BE2C (cell line): ENCODE results near the gene SRGAP3.

Experiments
- DNase-seq: peaks from one replicate; pipeline ENCODE4 v3.0.0-alpha.2; 2020
- H3K27me3 ChIP-seq: fragments of 250-450 bp; sonication (Bioruptor Pico); 2 replicates; pipeline ENCODE4 v1.5.1; 2020; ENCODE audit warnings: mild to moderate bottlenecking
- H3K36me3 ChIP-seq: fragments of 250-450 bp; sonication (Bioruptor Pico); 2 replicates; pipeline ENCODE4 v1.5.1; 2020; ENCODE audit warnings: mild to moderate bottlenecking
- H3K4me1 ChIP-seq: fragments of 250-450 bp; sonication (Bioruptor Pico); 2 replicates; pipeline ENCODE4 v1.5.1; 2020
- H3K4me3 ChIP-seq: 2 replicates; pipeline ENCODE4 v1.5.1; 2011; ENCODE audit warnings: low read depth, low read length
- H3K9me3 ChIP-seq: fragments of 250-450 bp; sonication (Bioruptor Pico); 2 replicates; pipeline ENCODE4 v1.5.1; 2020
- TF ChIP-seq, protein P1 (sequence below): IDR thresholded peaks from 2 replicates; pipeline ENCODE4 v1.5.1; 2012; ENCODE audit warnings: mild to moderate bottlenecking, low read depth, low read length

SRGAP3 gene

DNA sequence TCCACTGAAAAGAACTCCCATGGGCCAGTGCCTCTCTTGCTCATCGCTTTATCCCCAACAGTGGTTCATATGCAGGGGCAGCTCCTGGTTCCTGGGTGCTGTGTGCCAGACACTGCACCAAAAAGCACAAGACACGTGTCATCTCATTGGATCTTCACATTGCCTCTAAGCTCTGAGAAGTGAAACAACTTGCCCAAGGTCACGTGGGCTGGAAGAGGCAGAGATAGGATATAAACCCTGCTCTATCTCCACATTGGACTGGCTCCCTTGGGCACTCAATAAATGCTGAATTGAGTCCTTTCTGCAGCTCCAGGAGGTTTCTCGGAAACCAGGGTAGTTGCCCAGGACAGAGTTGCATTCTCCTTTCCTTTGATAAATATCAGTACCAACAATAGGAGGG lies 88.1 kb downstream of the SRGAP3 start:
- TF ChIP-seq, protein P1, sequence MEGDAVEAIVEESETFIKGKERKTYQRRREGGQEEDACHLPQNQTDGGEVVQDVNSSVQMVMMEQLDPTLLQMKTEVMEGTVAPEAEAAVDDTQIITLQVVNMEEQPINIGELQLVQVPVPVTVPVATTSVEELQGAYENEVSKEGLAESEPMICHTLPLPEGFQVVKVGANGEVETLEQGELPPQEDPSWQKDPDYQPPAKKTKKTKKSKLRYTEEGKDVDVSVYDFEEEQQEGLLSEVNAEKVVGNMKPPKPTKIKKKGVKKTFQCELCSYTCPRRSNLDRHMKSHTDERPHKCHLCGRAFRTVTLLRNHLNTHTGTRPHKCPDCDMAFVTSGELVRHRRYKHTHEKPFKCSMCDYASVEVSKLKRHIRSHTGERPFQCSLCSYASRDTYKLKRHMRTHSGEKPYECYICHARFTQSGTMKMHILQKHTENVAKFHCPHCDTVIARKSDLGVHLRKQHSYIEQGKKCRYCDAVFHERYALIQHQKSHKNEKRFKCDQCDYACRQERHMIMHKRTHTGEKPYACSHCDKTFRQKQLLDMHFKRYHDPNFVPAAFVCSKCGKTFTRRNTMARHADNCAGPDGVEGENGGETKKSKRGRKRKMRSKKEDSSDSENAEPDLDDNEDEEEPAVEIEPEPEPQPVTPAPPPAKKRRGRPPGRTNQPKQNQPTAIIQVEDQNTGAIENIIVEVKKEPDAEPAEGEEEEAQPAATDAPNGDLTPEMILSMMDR, result no peak
- Histone ChIP-seq H3K9me3 (no peaks in the 10 kb centered on the region), H3K27me3 (no peaks in the 10 kb centered on the region), H3K4me1 (no peaks in the 10 kb centered on the region), H3K4me3 (no peak overlapping the region), H3K36me3 (no peaks in the 10 kb centered on the region)
- no peak for DNase-seq

DNA sequence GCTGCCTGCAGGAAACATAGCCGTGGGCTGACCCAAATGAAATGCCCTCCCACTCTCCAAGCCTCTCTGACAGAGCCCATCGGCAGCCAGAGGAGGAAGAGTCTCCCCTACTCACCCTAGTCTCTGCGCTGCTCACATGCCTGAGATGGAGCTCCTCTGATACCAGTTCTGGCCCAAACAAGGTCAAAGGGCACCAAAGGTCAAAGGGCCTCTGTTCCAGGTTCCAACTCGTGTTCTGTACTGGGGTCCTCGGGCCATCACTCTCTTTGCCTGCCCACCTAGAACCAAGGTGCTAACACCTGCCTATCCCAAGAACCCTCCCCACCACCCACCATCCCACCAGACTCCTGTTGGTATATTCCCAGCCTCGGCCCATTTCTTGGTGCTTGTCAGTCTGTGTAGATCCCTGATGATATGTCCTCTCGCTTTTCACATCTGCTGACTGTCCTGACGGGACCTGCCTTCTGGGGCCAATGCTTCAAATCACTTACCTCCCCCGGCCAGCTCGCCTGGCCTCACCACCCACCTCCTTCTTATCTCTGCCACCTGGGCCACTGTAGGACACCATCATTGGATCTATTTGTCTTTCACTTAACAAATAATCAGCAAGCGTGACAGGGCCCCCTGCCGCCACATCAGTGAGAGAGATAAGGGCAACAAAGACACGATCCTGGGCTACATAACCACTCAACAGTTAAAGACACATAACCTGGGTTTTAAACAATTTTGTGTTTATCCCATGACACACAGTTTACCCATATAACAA lies 90.4 kb downstream of the SRGAP3 start:
- TF ChIP-seq, protein P1, result no peak
- Histone ChIP-seq H3K27me3 (no peaks in the 10 kb centered on the region), H3K4me3 (no peak overlapping the region), H3K9me3 (no peaks in the 10 kb centered on the region), H3K36me3 (no peaks in the 10 kb centered on the region), H3K4me1 (no peaks in the 10 kb centered on the region)
- DNase-seq, result no peak

DNA sequence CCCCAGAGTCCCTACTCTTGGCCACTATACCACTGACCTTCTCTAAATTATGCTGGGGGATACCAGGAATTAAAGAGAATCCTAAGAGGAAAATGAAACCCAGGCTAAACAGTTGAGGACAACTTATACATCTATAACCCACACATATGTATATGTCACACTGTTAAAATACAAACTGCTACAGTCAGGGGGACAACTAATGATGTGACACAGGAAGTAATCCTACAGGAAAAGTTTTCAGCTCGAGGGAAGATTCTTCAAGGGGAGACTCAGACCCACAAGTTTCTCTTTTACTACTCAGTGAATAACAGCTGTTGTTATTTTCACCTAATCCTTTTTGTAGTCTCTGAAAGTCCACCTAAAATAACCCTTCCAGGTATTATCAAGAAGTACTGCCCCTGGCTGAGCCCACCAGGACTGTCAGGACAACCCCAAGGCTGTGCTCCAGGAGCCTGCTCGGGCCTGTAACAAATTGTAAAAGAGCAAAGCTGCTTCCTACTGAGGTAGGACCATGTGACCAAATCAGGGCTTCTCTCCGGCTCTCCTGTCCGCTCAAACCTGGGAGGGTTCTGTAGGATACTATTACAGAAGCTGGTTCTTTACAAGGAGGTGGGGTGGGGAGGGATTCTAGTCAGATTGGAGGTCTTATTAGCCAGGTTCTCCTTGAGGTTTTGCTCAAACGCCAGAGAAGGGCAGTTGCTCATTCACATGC lies 91.6 kb downstream of the SRGAP3 start:
- Histone ChIP-seq H3K4me3 (no peak overlapping the region), H3K4me1 (no peaks in the 10 kb centered on the region), H3K27me3 (no peaks in the 10 kb centered on the region), H3K36me3 (no peaks in the 10 kb centered on the region), H3K9me3 (no peaks in the 10 kb centered on the region)
- DNase-seq, result no peak
- TF ChIP-seq, protein P1, result no peak

DNA sequence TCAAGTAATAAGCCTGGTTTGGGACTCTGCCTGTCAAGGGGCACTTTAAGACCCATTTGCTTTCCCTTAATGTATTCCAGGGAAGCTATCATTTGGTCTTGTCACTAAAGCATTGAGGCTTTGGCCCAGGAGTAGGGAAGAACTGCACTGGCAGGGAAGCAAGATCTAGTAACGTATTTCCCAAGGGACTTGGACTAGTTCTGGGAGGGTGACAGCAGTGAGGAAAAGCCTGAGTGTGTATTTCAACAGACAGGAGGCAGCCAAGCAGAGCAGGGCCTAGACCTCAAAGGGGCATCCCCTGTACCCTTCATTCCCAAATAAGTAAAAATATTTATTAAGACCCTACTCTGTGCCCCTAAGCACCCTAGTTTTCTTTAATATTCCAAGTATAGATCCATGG lies 92.8 kb downstream of the SRGAP3 start:
- no peak for DNase-seq
- Histone ChIP-seq H3K4me1 (no peaks in the 10 kb centered on the region), H3K36me3 (no peaks in the 10 kb centered on the region), H3K4me3 (no peak overlapping the region), H3K9me3 (no peaks in the 10 kb centered on the region), H3K27me3 (no peaks in the 10 kb centered on the region)
- TF ChIP-seq, protein P1, result no peak

DNA sequence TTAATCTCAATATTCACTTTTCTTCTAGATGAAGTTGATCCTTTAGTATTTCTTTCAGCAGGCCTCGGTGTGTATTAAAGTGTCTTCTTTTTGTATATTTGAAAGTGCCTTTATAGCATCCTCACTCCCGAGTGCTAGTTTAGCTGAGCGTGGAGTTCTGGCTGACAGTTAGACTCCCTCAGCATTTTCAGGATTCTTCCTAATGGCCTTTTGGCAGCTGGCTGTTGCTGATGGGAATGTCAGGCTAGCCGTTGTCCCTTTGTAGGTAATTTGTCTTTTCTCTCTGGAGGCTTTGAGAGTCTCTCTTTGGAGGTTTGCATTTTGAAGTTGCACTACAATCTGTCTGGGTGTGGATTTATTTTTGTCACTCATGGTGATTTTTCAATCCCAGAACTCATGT lies 94.4 kb downstream of the SRGAP3 start:
- H3K9me3 ChIP-seq, result no peaks in the 10 kb centered on the region
- H3K27me3 ChIP-seq, result no peaks in the 10 kb centered on the region
- TF ChIP-seq, protein P1, result no peak
- no peaks in the 10 kb centered on the region for H3K4me1 ChIP-seq
- H3K36me3 ChIP-seq, result no peaks in the 10 kb centered on the region
- no peak for DNase-seq
- H3K4me3 ChIP-seq, result no peak overlapping the region

DNA sequence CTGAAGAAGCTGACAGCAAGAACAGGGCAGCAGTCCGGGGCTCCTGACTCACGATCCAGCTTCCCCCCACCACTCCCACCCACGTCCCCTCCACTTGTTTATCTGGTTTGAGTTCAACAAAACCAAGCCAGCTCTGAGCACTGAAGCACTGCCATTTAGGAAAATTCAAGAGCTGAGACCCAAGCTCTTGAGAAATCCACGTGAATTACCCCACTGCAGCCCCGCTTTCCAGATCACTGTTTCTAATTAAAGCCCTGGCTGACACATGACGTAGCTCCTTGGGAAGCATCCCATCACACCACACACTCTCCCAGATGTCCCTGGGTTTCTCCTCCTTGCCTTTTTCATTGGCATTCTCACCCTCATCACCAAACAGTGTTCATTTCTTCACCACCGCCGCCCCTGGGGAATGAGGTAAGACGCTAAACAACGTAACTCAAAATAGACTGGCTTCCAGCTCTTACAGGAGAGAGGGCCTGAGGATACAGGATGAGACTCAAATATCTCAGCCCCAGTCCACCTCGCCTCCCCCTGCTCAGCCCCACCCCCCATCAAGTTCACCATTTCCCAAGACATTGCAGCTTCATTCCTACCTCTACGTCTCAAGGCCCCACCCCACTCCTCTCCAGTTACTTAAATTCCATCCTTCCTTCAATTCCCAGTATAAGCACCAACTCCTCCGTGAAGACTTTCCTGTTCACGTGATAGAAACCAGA lies 95.4 kb downstream of the SRGAP3 start:
- Histone ChIP-seq H3K36me3 (no peaks in the 10 kb centered on the region), H3K4me3 (no peak overlapping the region), H3K27me3 (no peaks in the 10 kb centered on the region), H3K9me3 (no peaks in the 10 kb centered on the region), H3K4me1 (no peaks in the 10 kb centered on the region)
- TF ChIP-seq, protein P1, result no peak
- DNase-seq, result no peak
